ENCODE results near the gene APOC1.
"Not testable (repeated sequence)": the region's sequence is repeated elsewhere in the genome, so short reads cannot be mapped to it uniquely, and the experiment has no call there.

APOC1 gene

GRCh38 chr19:44914433-44915206 is at the start of gene APOC1:
TSS of gene APOC1 (plus strand) at chr19:44914608. CDS start at chr19:44914892, 284 bp downstream.
- peak within 1 kb of the TSS; percentile 40 for H3K4me3 ChIP-seq (ENCODE audit: low read depth, low read length)
- DNase-seq (ENCODE audit: low read depth): not testable (repeated sequence)

GRCh38 chr19:44865196-44865767 is 49.1 kb upstream of the APOC1 start:
- no peak for DNase-seq (ENCODE audit: low read depth)
- no peak overlapping the region for H3K4me3 ChIP-seq (ENCODE audit: low read depth, low read length)
- TF ChIP-seq CTCF (IDR thresholded peaks at IDR 0.05; ENCODE audit: control insufficient read depth, extremely low read depth, insufficient read depth): no peak

- no peak for TF ChIP-seq CTCF (IDR thresholded peaks at IDR 0.05; ENCODE audit: control insufficient read depth, extremely low read depth, insufficient read depth)
- no peak for DNase-seq (ENCODE audit: low read depth)
- H3K4me3 ChIP-seq (ENCODE audit: low read depth, low read length): no peak overlapping the region
Measured at GRCh38 chr19:44866664-44867063, 47.7 kb upstream of the APOC1 start.

- DNase-seq (ENCODE audit: low read depth): no peak
- TF ChIP-seq CTCF (IDR thresholded peaks at IDR 0.05; ENCODE audit: control insufficient read depth, extremely low read depth, insufficient read depth): no peak
- H3K4me3 ChIP-seq (ENCODE audit: low read depth, low read length): no peak overlapping the region
Measured at GRCh38 chr19:44867578-44867977, 46.8 kb upstream of the APOC1 start.

GRCh38 chr19:44869733-44870470 is 44.5 kb upstream of the APOC1 start:
- no peak for DNase-seq (ENCODE audit: low read depth)
- no peak overlapping the region for H3K4me3 ChIP-seq (ENCODE audit: low read depth, low read length)
- TF ChIP-seq CTCF (IDR thresholded peaks at IDR 0.05; ENCODE audit: control insufficient read depth, extremely low read depth, insufficient read depth): no peak

- DNase-seq (ENCODE audit: low read depth): no peak
- no peak for TF ChIP-seq CTCF (IDR thresholded peaks at IDR 0.05; ENCODE audit: control insufficient read depth, extremely low read depth, insufficient read depth)
- H3K4me3 ChIP-seq (ENCODE audit: low read depth, low read length): no peak overlapping the region
Measured at GRCh38 chr19:44871809-44872208, 42.6 kb upstream of the APOC1 start.

- no peak for TF ChIP-seq CTCF (IDR thresholded peaks at IDR 0.05; ENCODE audit: control insufficient read depth, extremely low read depth, insufficient read depth)
- no peak for DNase-seq (ENCODE audit: low read depth)
- no peak overlapping the region for H3K4me3 ChIP-seq (ENCODE audit: low read depth, low read length)
Measured at GRCh38 chr19:44872661-44873060, 41.7 kb upstream of the APOC1 start.

All from LNCaP clone FGC (cell line).